Keratinocyte (primary cell): ENCODE measurements around the gene FRMD4B. TPM values are rescaled to one million over a fixed set of nuclear protein-coding genes. Genes with fewer than 3 reads are reported as not detected.

Experiments
- DNase-seq: peaks from one replicate; pipeline ENCODE4 v3.0.0-alpha.2; 2011; ENCODE audit warnings: low read depth, missing footprints, low spot score
- FAIRE-seq: peaks from 2 replicates; lab custom pipeline; 2011; peaks lifted over from hg19 to GRCh38; lab: Jason Lieb, UNC
- H2AFZ ChIP-seq: 2 replicates; pipeline ENCODE4 v1.6.0; 2012; ENCODE audit warnings: low read length, control low read depth, inconsistent platforms; ENCODE audit not compliant: control insufficient read depth
- H3K27ac ChIP-seq: 2 replicates; pipeline ENCODE4 v1.5.1; 2011; ENCODE audit warnings: low read length; ENCODE audit not compliant: control insufficient read depth, insufficient read depth
- H3K27me3 ChIP-seq: 3 replicates; pipeline ENCODE4 v1.6.0; 2011; ENCODE audit warnings: low read length; ENCODE audit not compliant: control insufficient read depth, insufficient read depth; ENCODE audit errors: extremely low read depth
- H3K36me3 ChIP-seq, 2 experiments: 2 replicates in 1 of 2; 3 replicates in 1 of 2; pipeline ENCODE4 v1.5.1; 2011; ENCODE audit warnings: low read length in 2 of 2, mild to moderate bottlenecking in 1 of 2; ENCODE audit not compliant: control insufficient read depth in 2 of 2, insufficient read depth in 2 of 2; ENCODE audit errors: extremely low read depth in 1 of 2
- H3K4me1 ChIP-seq: 3 replicates; pipeline ENCODE4 v1.5.1; 2011; ENCODE audit warnings: low read length; ENCODE audit not compliant: control insufficient read depth, insufficient read depth; ENCODE audit errors: extremely low read depth
- H3K4me2 ChIP-seq: 3 replicates; pipeline ENCODE4 v1.6.0; 2011; ENCODE audit warnings: low read depth, low read length; ENCODE audit not compliant: control insufficient read depth, insufficient read depth; ENCODE audit errors: extremely low read depth
- H3K4me3 ChIP-seq, 3 experiments: fragments of 200-600 bp in 1 of 3; sonication (generic) in 1 of 3; 2 replicates in 2 of 3; 3 replicates in 1 of 3; pipeline ENCODE4 v1.5.1; 2011 to 2016; ENCODE audit warnings: low read length in 3 of 3, mild to moderate bottlenecking in 3 of 3, control low read depth in 2 of 3, inconsistent platforms in 1 of 3, low read depth in 1 of 3, mixed read lengths in 1 of 3, mixed run types in 1 of 3, moderate library complexity in 1 of 3; ENCODE audit not compliant: control insufficient read depth in 2 of 3, insufficient read depth in 2 of 3; ENCODE audit errors: extremely low read depth in 1 of 3
- H3K79me2 ChIP-seq: 2 replicates; pipeline ENCODE4 v1.6.0; 2012; ENCODE audit warnings: low read length; ENCODE audit not compliant: control insufficient read depth, insufficient read depth
- H3K9ac ChIP-seq: 3 replicates; pipeline ENCODE4 v1.6.0; 2011; ENCODE audit warnings: low read length; ENCODE audit not compliant: control insufficient read depth, insufficient read depth; ENCODE audit errors: extremely low read depth
- H3K9me1 ChIP-seq: 3 replicates; pipeline ENCODE4 v1.6.0; 2011; ENCODE audit warnings: low read length; ENCODE audit not compliant: control insufficient read depth, insufficient read depth; ENCODE audit errors: extremely low read depth
- H3K9me3 ChIP-seq: 2 replicates; pipeline ENCODE4 v1.5.1; 2012; ENCODE audit warnings: low read depth, low read length; ENCODE audit not compliant: control insufficient read depth
- H4K20me1 ChIP-seq: 3 replicates; pipeline ENCODE4 v1.6.0; 2011; ENCODE audit warnings: low read length; ENCODE audit not compliant: control insufficient read depth, insufficient read depth; ENCODE audit errors: extremely low read depth
- CTCF ChIP-seq, 3 experiments: IDR thresholded peaks in 1 of 3; conservative IDR thresholded peaks in 1 of 3; optimal IDR thresholded peaks in 1 of 3; 2 replicates in 2 of 3; 3 replicates in 1 of 3; pipeline versions ENCODE3 to v1.5.1; 2011; ENCODE audit warnings: low read length in 3 of 3, mild to moderate bottlenecking in 3 of 3, moderate library complexity in 2 of 3, control low read depth in 1 of 3, inconsistent platforms in 1 of 3; ENCODE audit not compliant: insufficient read depth in 2 of 3; ENCODE audit errors: extremely low read depth in 1 of 3
- EZH2 ChIP-seq: IDR thresholded peaks from one replicate; pipeline ENCODE4 v1.6.1; 2012; ENCODE audit warnings: inconsistent platforms, mild to moderate bottlenecking, low read length, moderate library complexity
- dilution Hi-C: fragments of 300-500 bp; cut with MboI; formaldehyde crosslinking; loops from one replicate; pipeline ENCODE4 v1.7.0; 2020; ENCODE audit warnings: low sequenced_read_pairs; ENCODE audit not compliant: extremely low pct_ligation_motif_present
- polyA plus RNA-seq, 5 experiments: library from polyadenylated mRNA; depleted of rRNA in 3 of 5; stranded (reverse) in 3 of 5; stranded (forward) in 1 of 5; unstranded in 1 of 5; fragments of >200 nt; gene quantifications; 1 replicate in 1 of 5; 2 replicates in 3 of 5; 3 replicates in 1 of 5; pipeline versions ENCODE4 v1.2.1 to v1.2.3, GENCODE V29; 2011 to 2012; ENCODE audit warnings: missing spikeins in 2 of 5, low read depth in 1 of 5, low replicate concordance in 1 of 5

Gene FRMD4B
- polyA plus RNA-seq, 1 donor (not counting 4 experiments of a cell fraction or from before 2014, with no cell fraction given), result 48.3 TPM

GRCh38 chr3:69203631-69204314 lies 182.1 kb downstream of the FRMD4B start:
- Histone ChIP-seq H3K27ac (peak overlapping the region; percentile 99), H3K9me3 (no peaks in the 10 kb centered on the region)

DNA sequence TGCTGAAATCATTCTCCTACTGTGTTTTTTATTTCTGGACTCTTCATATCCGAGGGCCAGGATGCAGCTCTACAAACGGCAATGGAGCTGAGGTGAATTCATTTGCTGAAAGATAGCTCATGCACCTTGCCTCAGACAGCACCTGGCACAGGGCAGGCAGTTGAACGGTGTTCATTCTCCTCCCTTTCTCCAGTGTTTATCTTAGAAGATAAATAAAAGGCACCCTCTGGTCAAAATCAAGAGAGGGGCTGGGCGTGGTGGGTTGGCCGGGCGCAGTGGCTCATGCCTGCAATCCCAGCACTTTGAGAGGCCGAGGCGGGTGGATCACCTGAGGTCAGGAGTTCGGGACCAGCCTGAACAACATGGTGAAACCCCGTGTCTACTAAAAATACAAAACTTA lies 184.2 kb downstream of the FRMD4B start:
- dilution Hi-C loops, result no loop called here
- peaks cover 40% of the 10 kb centered on the region for H3K4me1 ChIP-seq
- no peaks in the 10 kb centered on the region for H3K27me3 ChIP-seq
- no peaks in the 10 kb centered on the region for H3K9me3 ChIP-seq
- no peaks in the 10 kb centered on the region for H4K20me1 ChIP-seq
- no peak overlapping the region for H3K4me3 ChIP-seq
- no peaks in the 10 kb centered on the region for H3K9me1 ChIP-seq
- peaks cover 5 to 16% of the 10 kb centered on the region in 2 experiments for H3K36me3 ChIP-seq
- FAIRE-seq (no peak), DNase-seq (no peak)
- H3K27ac ChIP-seq, result no peak overlapping the region
- H3K4me2 ChIP-seq, result no peak overlapping the region
- no peak overlapping the region for H2AFZ ChIP-seq
- peaks cover 3% of the 10 kb centered on the region for H3K79me2 ChIP-seq
- H3K9ac ChIP-seq, result no peak overlapping the region
- no peak for TF ChIP-seq CTCF (optimal IDR thresholded peaks at IDR 0.05 in 1 of 3, IDR thresholded peaks at IDR 0.05 in 1 of 3, conservative IDR thresholded peaks at IDR 0.05 in 1 of 3; ENCODE audit: extremely low read depth in 1 of 3, insufficient read depth in 2 of 3, low read length in 3 of 3)
- TF ChIP-seq EZH2, result no peak

More at GRCh38 chr3:69203631-69204314, 182.1 kb downstream of the FRMD4B start:
- no peaks in the 10 kb centered on the region for H3K9me1 ChIP-seq
- FAIRE-seq (peak; percentile 92), DNase-seq (peak; percentile 73)
- dilution Hi-C loops, result no loop called here
- peak overlapping the region in 2 of 3 experiments; percentile 31 to 55 for H3K4me3 ChIP-seq
- no peaks in the 10 kb centered on the region for H4K20me1 ChIP-seq
- peak overlapping the region; percentile 67 for H3K9ac ChIP-seq
- peaks cover 40% of the 10 kb centered on the region for H3K4me1 ChIP-seq
- TF ChIP-seq EZH2, result no peak
- TF ChIP-seq CTCF (optimal IDR thresholded peaks at IDR 0.05 in 1 of 3, IDR thresholded peaks at IDR 0.05 in 1 of 3, conservative IDR thresholded peaks at IDR 0.05 in 1 of 3; ENCODE audit: extremely low read depth in 1 of 3, insufficient read depth in 2 of 3, low read length in 3 of 3), result no peak
- peak overlapping the region; percentile 90 for H3K4me2 ChIP-seq
- no peaks in the 10 kb centered on the region for H3K36me3 ChIP-seq
- no peaks in the 10 kb centered on the region for H3K27me3 ChIP-seq
- peak overlapping the region; percentile 37 for H2AFZ ChIP-seq
- H3K79me2 ChIP-seq, result peaks cover 3% of the 10 kb centered on the region
